LHCN-M2 (cell line): Measurements from ENCODE around the gene CLN6. TPM values are rescaled to one million over a fixed set of nuclear protein-coding genes. Genes with fewer than 3 reads are reported as not detected.
"Not testable (repeated sequence)": the region's sequence is repeated elsewhere in the genome, so short reads cannot be mapped to it uniquely, and the experiment has no call there.

Experiments used
- DNase-seq: peaks from one replicate; pipeline ENCODE4 v3.0.0-alpha.2; 2012; ENCODE audit warnings: low read depth
- total RNA-seq: library from RNA; depleted of rRNA; stranded (reverse); fragments of >200 nt; gene quantifications from 2 replicates; pipeline ENCODE4 v1.2.3, GENCODE V29; 2014; rRNA removed

The CLN6 gene
- total RNA-seq, 1 experiment from 2014 or later: 40.9 TPM

DNA sequence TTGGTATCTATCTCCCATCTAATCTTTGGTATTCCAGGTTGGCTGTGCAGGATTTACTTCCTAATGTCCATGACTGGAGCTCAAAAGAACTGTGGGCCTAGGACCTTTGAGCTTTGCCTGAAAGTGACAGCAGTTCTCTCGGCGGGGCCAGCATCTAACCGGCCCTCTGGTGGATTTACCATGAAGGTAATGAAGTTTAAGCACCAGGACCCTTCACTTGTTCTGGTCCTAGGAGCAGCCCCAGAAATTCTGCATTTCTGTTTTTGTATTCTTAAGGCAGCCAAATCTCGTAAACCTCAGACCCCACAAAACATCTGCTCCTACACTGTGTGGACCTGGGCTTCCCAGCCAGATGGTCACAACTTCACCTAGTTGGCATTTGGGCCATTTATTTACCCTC, 37.4 kb downstream of the CLN6 start:
- DNase-seq: no peak

DNA sequence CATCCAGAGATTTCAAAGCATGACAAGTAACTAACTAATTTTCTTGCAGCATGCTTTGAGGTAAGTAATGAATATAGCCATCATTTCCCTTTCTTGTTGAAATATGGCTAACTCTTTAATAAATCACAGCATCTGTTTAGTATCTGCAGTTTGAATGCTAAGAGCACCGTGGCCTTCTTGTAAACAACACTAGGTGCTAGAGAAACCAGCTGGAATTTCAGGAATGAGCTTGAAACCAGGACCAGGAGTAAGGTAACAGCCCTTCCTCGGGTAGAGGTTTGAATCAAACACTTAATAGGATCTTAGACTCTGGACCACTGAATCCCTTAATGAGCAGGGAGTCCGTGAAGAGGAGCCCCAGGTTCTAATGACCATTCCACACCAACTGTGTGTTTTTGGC, 38.0 kb downstream of the CLN6 start:
- DNase-seq: no peak

DNA sequence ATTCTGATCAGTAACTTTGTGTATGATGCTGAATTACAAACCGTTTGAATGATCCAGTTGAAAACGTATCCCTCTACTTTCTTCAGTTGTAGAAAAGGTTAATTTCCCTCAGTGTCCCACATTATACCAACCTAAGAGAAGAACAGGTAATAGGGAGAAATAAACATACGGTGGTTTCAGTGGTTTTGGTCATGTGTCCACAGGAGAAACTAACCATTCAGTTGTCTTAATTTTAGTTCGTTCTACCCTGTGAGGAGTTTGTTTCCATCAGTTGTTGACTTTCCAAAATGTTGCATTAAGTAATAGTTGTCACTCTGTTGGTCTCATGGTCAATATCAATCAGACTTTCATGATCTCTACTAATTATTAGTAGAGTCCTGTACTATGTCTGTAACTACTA, 39.5 kb downstream of the CLN6 start:
- DNase-seq: no peak

DNA sequence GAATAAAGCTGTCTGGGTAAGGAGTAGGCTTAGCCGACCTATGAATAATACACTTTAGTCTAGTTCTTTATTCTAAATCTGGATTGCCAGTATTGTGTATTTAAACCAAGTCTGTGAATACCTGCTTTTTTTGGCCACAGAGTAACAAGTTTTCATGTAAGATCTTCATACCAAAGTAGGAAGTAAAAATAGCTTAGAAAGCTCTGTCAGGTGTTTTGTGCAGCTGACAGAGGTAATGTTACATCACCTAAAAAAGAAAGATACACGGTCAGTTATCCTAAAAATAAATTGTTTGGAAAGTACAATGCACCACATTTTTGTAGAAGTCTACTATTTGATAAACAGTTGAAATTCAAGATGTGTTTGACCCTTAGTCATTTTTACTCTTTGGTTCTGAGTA, 40.9 kb downstream of the CLN6 start:
- no peak for DNase-seq

DNA sequence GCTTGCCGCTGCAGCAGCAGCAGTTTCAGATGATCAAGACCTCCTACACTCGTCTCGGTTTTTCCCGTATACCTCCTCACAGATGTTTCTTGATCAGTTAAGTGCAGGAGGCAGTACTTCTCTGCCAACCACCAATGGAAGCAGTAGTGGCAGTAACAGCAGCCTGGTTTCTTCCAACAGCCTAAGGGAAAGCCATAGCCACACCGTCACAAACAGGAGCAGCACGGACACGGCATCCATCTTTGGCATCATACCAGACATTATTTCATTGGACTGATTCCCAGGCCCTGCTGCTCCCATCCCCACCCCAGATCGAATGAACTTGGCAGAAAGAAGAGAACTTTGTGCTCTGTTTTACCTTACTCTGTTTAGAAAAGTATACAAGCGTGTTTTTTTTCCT, 42.0 kb downstream of the CLN6 start:
- peak; percentile 71 for DNase-seq

DNA sequence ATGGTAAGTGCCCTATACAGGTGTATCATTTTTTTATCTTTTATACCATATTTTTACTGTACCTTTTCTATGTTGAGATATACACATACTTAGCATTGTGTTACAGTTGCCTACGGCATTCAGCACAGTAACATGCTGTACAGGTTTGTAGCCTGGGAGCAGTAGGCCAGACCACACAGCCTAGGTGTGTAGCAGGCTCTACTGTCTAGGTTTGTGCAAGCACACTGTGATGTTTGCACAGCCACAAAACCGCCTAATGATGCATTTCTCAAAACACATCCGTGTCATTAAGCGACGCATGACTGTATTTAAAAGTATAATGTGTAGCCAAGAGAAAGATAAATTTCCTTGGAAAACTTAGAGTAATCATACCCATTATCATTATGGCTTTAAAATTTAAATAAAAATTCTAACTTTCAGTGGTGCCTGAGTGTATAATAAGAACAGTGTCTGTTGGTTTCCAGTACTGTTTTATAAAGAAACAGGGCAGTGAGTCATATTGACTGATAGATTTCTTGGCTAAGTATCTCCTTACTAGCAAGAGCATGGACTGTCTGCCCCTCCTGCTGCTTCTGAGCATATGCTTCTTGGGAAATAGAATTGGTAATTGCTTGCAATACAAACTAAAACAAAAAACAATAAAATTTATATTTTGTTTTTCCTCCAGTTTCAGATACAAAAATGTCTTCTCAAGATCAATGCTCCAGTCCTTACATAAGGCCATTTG, 42.7 kb downstream of the CLN6 start:
- peak; percentile 66 for DNase-seq

GRCh38 chr15:68184616-68185480, 44.7 kb downstream of the CLN6 start:
- DNase-seq: no peak

- DNase-seq: peak; percentile 11
These were observed 45.8 kb downstream of the CLN6 start for GRCh38 chr15:68183616-68184315.

- DNase-seq: no peak
These were observed 51.8 kb downstream of the CLN6 start for GRCh38 chr15:68177742-68178141.

DNA sequence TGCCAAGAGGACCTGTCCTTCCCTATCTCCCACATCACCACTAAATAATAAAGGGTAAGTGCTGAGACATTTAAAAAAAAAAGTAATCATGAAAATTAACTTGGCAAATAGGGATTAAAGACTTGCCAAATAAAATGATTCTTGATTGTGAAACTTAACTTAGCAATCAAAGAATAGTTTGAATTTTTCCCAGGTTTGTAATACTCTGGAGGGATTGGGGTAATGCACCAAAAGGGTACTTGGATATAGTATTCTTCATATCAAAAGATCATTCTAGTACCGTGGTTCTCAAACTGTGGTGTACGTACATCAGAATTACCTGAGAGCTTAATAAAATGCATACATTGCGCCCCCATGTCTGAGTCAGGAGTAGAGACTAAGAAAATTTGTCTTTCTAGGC, 52.9 kb downstream of the CLN6 start:
- DNase-seq: no peak

DNA sequence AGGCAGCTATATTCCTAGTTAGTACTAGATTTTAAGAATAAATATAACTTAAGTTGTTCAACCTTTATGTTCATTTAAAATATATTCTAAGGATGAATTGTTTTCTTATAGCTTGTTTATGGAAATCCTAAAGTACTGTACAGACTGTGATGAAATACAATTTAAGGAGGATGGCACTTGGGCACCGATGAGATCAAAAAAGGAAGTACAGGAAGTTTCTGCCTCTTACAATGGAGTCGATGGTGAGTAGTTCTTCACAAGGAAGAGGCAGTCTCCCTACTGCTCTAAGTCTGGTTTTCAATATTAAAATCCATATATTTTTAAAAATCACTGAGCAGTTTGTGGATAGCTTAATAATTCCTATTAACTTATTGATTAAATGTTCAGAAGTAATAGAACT, 54.0 kb downstream of the CLN6 start:
- no peak for DNase-seq

DNA sequence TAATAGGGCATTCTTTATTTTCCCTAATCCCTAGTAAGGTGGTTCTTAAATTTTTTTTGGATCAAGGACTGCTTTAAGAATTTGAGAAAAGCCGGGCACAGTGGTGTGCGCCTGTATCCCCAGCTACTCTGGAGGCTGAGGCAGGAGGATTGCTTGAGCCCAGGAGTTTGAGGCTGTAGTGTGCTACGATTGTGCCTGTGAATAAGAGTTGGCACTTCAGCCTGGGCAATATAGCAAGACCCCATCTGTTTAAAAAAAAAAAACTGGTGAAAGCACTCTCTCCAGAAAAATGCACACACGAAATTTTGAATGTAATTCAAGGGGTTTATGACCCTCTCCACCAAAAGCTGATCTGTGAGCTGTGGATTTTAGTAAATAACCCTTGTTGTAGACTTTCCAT, 56.4 kb downstream of the CLN6 start:
- DNase-seq: no peak

DNA sequence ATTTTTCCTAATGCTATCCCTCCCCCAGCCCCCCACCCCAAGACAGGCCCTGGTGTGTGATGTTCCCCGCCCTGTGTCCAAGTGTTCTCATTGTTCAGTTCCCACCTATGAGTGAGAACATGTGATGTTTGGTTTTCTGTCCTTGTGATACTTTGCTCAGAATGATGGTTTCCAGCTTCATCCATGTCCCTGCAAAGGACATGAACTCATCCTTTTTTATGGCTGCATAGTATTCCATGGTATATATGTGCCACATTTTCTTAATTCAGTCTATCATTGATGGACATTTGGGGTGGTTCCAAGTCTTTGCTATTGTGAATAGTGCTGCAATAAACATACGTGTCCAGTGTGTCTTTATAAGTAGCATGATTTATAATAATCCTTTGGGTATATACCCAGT, 57.5 kb downstream of the CLN6 start:
- DNase-seq: not testable (repeated sequence)

GRCh38 chr15:68166847-68167246, 62.7 kb downstream of the CLN6 start:
- no peak for DNase-seq

DNA sequence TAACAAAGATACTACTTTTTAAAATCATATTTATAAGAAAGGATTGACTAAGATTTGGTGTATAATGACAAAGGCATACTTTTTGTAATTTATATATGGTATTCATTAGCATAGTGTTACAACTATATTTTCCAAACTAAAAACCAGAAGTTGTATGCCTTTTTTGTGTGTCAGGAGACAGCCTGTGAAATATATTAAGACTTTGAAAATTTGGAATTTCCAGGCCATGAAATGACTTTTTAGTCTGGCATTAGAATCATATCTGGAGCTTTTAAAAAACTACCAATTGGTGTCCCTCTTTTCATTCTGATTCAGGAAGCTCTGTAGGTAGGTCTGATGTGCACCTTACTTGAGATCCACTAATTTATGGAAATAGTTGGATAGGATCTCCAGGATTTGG, 66.3 kb downstream of the CLN6 start:
- no peak for DNase-seq

DNA sequence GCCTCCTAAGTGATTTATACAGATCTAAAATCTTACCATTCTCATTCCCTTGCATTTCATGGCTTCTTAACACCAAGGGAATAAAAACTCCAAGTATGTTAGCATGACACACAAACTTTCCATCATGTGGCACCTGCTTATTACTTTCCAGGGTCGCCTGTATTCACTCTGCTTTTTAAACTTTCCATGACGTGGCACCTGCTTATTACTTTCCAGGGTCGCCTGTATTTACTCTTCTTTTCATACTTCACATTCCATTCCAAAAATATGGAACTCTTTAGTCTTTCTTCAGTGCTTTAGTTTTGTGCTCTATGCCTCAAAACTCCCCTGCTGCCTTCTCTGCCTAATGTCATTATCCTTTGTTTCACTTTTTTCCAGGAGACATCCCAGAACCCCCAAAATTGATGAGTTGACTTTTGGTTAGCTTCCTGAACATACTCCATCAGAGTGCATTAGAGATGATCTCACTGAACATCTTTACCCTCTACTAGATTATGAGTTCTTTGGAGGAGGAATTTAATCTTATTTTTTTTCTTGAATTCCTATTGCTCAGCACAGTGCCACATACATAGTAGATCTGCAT, 71.4 kb downstream of the CLN6 start:
- no peak for DNase-seq

- DNase-seq: no peak
These were observed 72.5 kb downstream of the CLN6 start for GRCh38 chr15:68157074-68157473.

Other genes with a start within 250 kb of the CLN6 start
- 13.2 and 13.5 TPM in 2 replicates for gene PIAS1, start 175.4 kb downstream of the CLN6 start, total RNA-seq
- 2.0 and 2.2 TPM in 2 replicates for gene CALML4, start 24.4 kb downstream of the CLN6 start, total RNA-seq
- gene FEM1B, start 48.0 kb upstream of the CLN6 start, total RNA-seq: 28.0 and 32.2 TPM in 2 replicates
- gene ITGA11, start 202.4 kb upstream of the CLN6 start, total RNA-seq: 14.6 and 22.0 TPM in 2 replicates